Keratinocyte (primary cell): Measurements from ENCODE around the gene DHX15. TPM values are rescaled to one million over a fixed set of nuclear protein-coding genes. Genes with fewer than 3 reads are reported as not detected.

Experiments used
- DNase-seq: peaks from one replicate; pipeline ENCODE4 v3.0.0-alpha.2; 2011; ENCODE audit warnings: low read depth, missing footprints, low spot score
- FAIRE-seq: peaks from 2 replicates; lab custom pipeline; 2011; peaks lifted over from hg19 to GRCh38; lab: Jason Lieb, UNC
- H2AFZ ChIP-seq: 2 replicates; pipeline ENCODE4 v1.6.0; 2012; ENCODE audit warnings: low read length, control low read depth, inconsistent platforms; ENCODE audit not compliant: control insufficient read depth
- H3K27ac ChIP-seq: 2 replicates; pipeline ENCODE4 v1.5.1; 2011; ENCODE audit warnings: low read length; ENCODE audit not compliant: control insufficient read depth, insufficient read depth
- H3K27me3 ChIP-seq: 3 replicates; pipeline ENCODE4 v1.6.0; 2011; ENCODE audit warnings: low read length; ENCODE audit not compliant: control insufficient read depth, insufficient read depth; ENCODE audit errors: extremely low read depth
- H3K36me3 ChIP-seq, 2 experiments: 2 replicates in 1 of 2; 3 replicates in 1 of 2; pipeline ENCODE4 v1.5.1; 2011; ENCODE audit warnings: low read length in 2 of 2, mild to moderate bottlenecking in 1 of 2; ENCODE audit not compliant: control insufficient read depth in 2 of 2, insufficient read depth in 2 of 2; ENCODE audit errors: extremely low read depth in 1 of 2
- H3K4me1 ChIP-seq: 3 replicates; pipeline ENCODE4 v1.5.1; 2011; ENCODE audit warnings: low read length; ENCODE audit not compliant: control insufficient read depth, insufficient read depth; ENCODE audit errors: extremely low read depth
- H3K4me2 ChIP-seq: 3 replicates; pipeline ENCODE4 v1.6.0; 2011; ENCODE audit warnings: low read depth, low read length; ENCODE audit not compliant: control insufficient read depth, insufficient read depth; ENCODE audit errors: extremely low read depth
- H3K4me3 ChIP-seq, 3 experiments: fragments of 200-600 bp in 1 of 3; sonication (generic) in 1 of 3; 2 replicates in 2 of 3; 3 replicates in 1 of 3; pipeline ENCODE4 v1.5.1; 2011 to 2016; ENCODE audit warnings: low read length in 3 of 3, mild to moderate bottlenecking in 3 of 3, control low read depth in 2 of 3, inconsistent platforms in 1 of 3, low read depth in 1 of 3, mixed read lengths in 1 of 3, mixed run types in 1 of 3, moderate library complexity in 1 of 3; ENCODE audit not compliant: control insufficient read depth in 2 of 3, insufficient read depth in 2 of 3; ENCODE audit errors: extremely low read depth in 1 of 3
- H3K79me2 ChIP-seq: 2 replicates; pipeline ENCODE4 v1.6.0; 2012; ENCODE audit warnings: low read length; ENCODE audit not compliant: control insufficient read depth, insufficient read depth
- H3K9ac ChIP-seq: 3 replicates; pipeline ENCODE4 v1.6.0; 2011; ENCODE audit warnings: low read length; ENCODE audit not compliant: control insufficient read depth, insufficient read depth; ENCODE audit errors: extremely low read depth
- H3K9me1 ChIP-seq: 3 replicates; pipeline ENCODE4 v1.6.0; 2011; ENCODE audit warnings: low read length; ENCODE audit not compliant: control insufficient read depth, insufficient read depth; ENCODE audit errors: extremely low read depth
- H3K9me3 ChIP-seq: 2 replicates; pipeline ENCODE4 v1.5.1; 2012; ENCODE audit warnings: low read depth, low read length; ENCODE audit not compliant: control insufficient read depth
- H4K20me1 ChIP-seq: 3 replicates; pipeline ENCODE4 v1.6.0; 2011; ENCODE audit warnings: low read length; ENCODE audit not compliant: control insufficient read depth, insufficient read depth; ENCODE audit errors: extremely low read depth
- EZH2 ChIP-seq: IDR thresholded peaks from one replicate; pipeline ENCODE4 v1.6.1; 2012; ENCODE audit warnings: inconsistent platforms, mild to moderate bottlenecking, low read length, moderate library complexity
- dilution Hi-C: fragments of 300-500 bp; cut with MboI; formaldehyde crosslinking; loops from one replicate; pipeline ENCODE4 v1.7.0; 2020; ENCODE audit warnings: low sequenced_read_pairs; ENCODE audit not compliant: extremely low pct_ligation_motif_present
- polyA plus RNA-seq, 5 experiments: library from polyadenylated mRNA; depleted of rRNA in 3 of 5; stranded (reverse) in 3 of 5; stranded (forward) in 1 of 5; unstranded in 1 of 5; fragments of >200 nt; gene quantifications; 1 replicate in 1 of 5; 2 replicates in 3 of 5; 3 replicates in 1 of 5; pipeline versions ENCODE4 v1.2.1 to v1.2.3, GENCODE V29; 2011 to 2012; ENCODE audit warnings: missing spikeins in 2 of 5, low read depth in 1 of 5, low replicate concordance in 1 of 5
- TF ChIP-seq, protein P1 (sequence below), 3 experiments: IDR thresholded peaks in 1 of 3; conservative IDR thresholded peaks in 1 of 3; optimal IDR thresholded peaks in 1 of 3; 2 replicates in 2 of 3; 3 replicates in 1 of 3; pipeline versions ENCODE3 to v1.5.1; 2011; ENCODE audit warnings: low read length in 3 of 3, mild to moderate bottlenecking in 3 of 3, moderate library complexity in 2 of 3, control low read depth in 1 of 3, inconsistent platforms in 1 of 3; ENCODE audit not compliant: insufficient read depth in 2 of 3; ENCODE audit errors: extremely low read depth in 1 of 3

DHX15 gene
- polyA plus RNA-seq, 1 donor (not counting 4 experiments of a cell fraction or from before 2014, with no cell fraction given): 206 TPM

DNA sequence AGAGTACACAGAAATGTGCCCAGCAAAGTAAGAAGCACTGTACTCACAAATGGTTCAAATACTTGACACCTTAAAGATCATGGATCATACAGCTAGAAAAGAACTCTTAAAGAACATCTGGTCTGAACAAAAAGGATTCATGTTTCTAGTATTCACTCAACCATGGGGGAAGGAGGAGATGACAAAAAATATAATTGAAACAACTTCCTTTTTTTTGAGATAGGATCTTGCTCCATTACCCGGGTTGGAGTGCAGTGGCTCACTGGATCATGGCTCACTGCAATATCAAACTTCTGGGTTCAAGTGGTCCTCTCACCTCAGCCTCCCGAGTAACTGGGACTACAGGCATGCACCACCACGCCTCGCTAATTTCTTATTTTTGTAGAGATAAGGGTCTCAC lies 6.0 kb downstream of the DHX15 start:
- Histone ChIP-seq H3K9ac (no peak overlapping the region), H3K4me3 (no peak overlapping the region), H3K36me3 (peaks cover 8 to 41% of the 10 kb centered on the region in 2 experiments), H3K27me3 (no peaks in the 10 kb centered on the region), H3K4me1 (peaks cover 20% of the 10 kb centered on the region), H3K79me2 (peaks cover 100% of the 10 kb centered on the region), H2AFZ (no peak overlapping the region), H3K9me3 (no peaks in the 10 kb centered on the region), H4K20me1 (peaks cover 58% of the 10 kb centered on the region), H3K27ac (no peak overlapping the region), H3K9me1 (no peaks in the 10 kb centered on the region), H3K4me2 (no peak overlapping the region)
- TF ChIP-seq EZH2: no peak
- TF ChIP-seq, protein P1, sequence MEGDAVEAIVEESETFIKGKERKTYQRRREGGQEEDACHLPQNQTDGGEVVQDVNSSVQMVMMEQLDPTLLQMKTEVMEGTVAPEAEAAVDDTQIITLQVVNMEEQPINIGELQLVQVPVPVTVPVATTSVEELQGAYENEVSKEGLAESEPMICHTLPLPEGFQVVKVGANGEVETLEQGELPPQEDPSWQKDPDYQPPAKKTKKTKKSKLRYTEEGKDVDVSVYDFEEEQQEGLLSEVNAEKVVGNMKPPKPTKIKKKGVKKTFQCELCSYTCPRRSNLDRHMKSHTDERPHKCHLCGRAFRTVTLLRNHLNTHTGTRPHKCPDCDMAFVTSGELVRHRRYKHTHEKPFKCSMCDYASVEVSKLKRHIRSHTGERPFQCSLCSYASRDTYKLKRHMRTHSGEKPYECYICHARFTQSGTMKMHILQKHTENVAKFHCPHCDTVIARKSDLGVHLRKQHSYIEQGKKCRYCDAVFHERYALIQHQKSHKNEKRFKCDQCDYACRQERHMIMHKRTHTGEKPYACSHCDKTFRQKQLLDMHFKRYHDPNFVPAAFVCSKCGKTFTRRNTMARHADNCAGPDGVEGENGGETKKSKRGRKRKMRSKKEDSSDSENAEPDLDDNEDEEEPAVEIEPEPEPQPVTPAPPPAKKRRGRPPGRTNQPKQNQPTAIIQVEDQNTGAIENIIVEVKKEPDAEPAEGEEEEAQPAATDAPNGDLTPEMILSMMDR (optimal IDR thresholded peaks at IDR 0.05 in 1 of 3, IDR thresholded peaks at IDR 0.05 in 1 of 3, conservative IDR thresholded peaks at IDR 0.05 in 1 of 3; ENCODE audit: extremely low read depth in 1 of 3, insufficient read depth in 2 of 3, low read length in 3 of 3): no peak
- DNase-seq: no peak
- dilution Hi-C loops: no loop called here
- no peak for FAIRE-seq

DNA sequence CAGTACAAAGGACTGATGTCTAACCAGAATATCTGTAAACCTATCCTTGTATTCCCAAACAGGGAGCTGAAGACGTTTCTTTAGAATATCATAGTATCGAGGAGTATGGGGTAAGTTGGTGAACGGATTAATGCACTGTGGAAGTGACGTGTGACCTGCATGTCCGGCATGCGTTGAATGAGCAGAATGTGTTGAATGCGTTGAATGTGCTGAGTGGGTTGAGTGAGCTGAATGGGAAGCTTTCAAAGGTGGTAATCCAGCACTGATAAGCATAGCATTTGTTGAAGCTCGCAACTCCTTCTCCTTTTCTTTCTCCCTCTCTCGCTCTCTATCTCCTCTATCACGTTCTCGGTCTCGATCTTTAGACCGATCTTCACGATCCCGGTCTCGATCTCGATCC lies 8.1 kb downstream of the DHX15 start:
- Histone ChIP-seq H3K9me3 (no peaks in the 10 kb centered on the region), H3K4me1 (peaks cover 9% of the 10 kb centered on the region), H2AFZ (no peak overlapping the region), H3K36me3 (peaks cover 10 to 49% of the 10 kb centered on the region in 2 experiments), H3K27ac (no peak overlapping the region), H3K4me2 (no peak overlapping the region), H4K20me1 (peaks cover 52% of the 10 kb centered on the region), H3K4me3 (no peak overlapping the region), H3K79me2 (peaks cover 100% of the 10 kb centered on the region), H3K27me3 (no peaks in the 10 kb centered on the region), H3K9ac (no peak overlapping the region), H3K9me1 (no peaks in the 10 kb centered on the region)
- no peak for TF ChIP-seq EZH2
- TF ChIP-seq, protein P1 (optimal IDR thresholded peaks at IDR 0.05 in 1 of 3, IDR thresholded peaks at IDR 0.05 in 1 of 3, conservative IDR thresholded peaks at IDR 0.05 in 1 of 3; ENCODE audit: extremely low read depth in 1 of 3, insufficient read depth in 2 of 3, low read length in 3 of 3): no peak
- dilution Hi-C loops: no loop called here
- FAIRE-seq (peak; percentile 5), DNase-seq (no peak)
